GM23248 (cell line): ENCODE measurements around the gene FKBP14. TPM values are rescaled to one million over a fixed set of nuclear protein-coding genes. Genes with fewer than 3 reads are reported as not detected.
"Not testable (repeated sequence)": the region's sequence is repeated elsewhere in the genome, so short reads cannot be mapped to it uniquely, and the experiment has no call there.

Experiments
- DNase-seq: peaks from one replicate; pipeline ENCODE4 v3.0.0-alpha.2; 2015
- H2AFZ ChIP-seq: fragments of 200-600 bp; sonication (generic); 2 replicates; pipeline ENCODE4 v1.6.1; 2016; ENCODE audit warnings: antibody characterized with exemption
- H3F3A ChIP-seq: fragments of 200-600 bp; sonication (generic); 2 replicates; pipeline ENCODE4 v1.6.1; 2016; ENCODE audit warnings: mild to moderate bottlenecking, antibody characterized with exemption, mixed run types; ENCODE audit not compliant: insufficient read depth
- H3K27ac ChIP-seq: fragments of 200-600 bp; sonication (generic); 2 replicates; pipeline ENCODE4 v1.5.1; 2016; ENCODE audit warnings: mild to moderate bottlenecking
- H3K27me3 ChIP-seq: fragments of 200-600 bp; sonication (generic); replicated peaks from 2 replicates; pipeline ENCODE4 v1.6.1; 2016; ENCODE audit warnings: mild to moderate bottlenecking; ENCODE audit not compliant: insufficient read depth
- H3K36me3 ChIP-seq: fragments of 200-600 bp; sonication (generic); 2 replicates; pipeline ENCODE4 v1.6.1; 2016; ENCODE audit warnings: low read depth, mild to moderate bottlenecking
- H3K4me1 ChIP-seq: fragments of 200-600 bp; sonication (generic); 2 replicates; pipeline ENCODE4 v1.6.1; 2016; ENCODE audit warnings: mild to moderate bottlenecking; ENCODE audit not compliant: insufficient read depth
- H3K4me2 ChIP-seq: fragments of 200-600 bp; sonication (generic); one replicate; pipeline ENCODE4 v1.6.1; 2016; ENCODE audit warnings: mild to moderate bottlenecking; ENCODE audit not compliant: unreplicated experiment
- H3K4me3 ChIP-seq: fragments of 200-600 bp; sonication (generic); 2 replicates; pipeline ENCODE4 v1.5.1; 2016; ENCODE audit warnings: mild to moderate bottlenecking
- H3K79me2 ChIP-seq: fragments of 200-600 bp; sonication (generic); 2 replicates; pipeline ENCODE4 v1.6.1; 2016; ENCODE audit warnings: mild to moderate bottlenecking; ENCODE audit not compliant: insufficient read depth
- H3K9ac ChIP-seq: fragments of 200-600 bp; sonication (generic); 2 replicates; pipeline ENCODE4 v1.6.1; 2016; ENCODE audit warnings: mild to moderate bottlenecking
- H3K9me2 ChIP-seq: fragments of 200-600 bp; sonication (generic); 2 replicates; pipeline ENCODE4 v1.6.1; 2016; ENCODE audit warnings: mixed run types, mild to moderate bottlenecking, moderate library complexity; ENCODE audit not compliant: insufficient read depth
- H3K9me3 ChIP-seq: fragments of 200-600 bp; sonication (generic); one replicate; pipeline ENCODE4 v1.6.1; 2017; ENCODE audit warnings: low read depth
- H4K20me1 ChIP-seq: fragments of 200-600 bp; sonication (generic); 2 replicates; pipeline ENCODE4 v1.6.0; 2016; ENCODE audit not compliant: insufficient read depth
- EZH2 ChIP-seq: fragments of 200-600 bp; sonication (generic); IDR thresholded peaks from 2 replicates; pipeline ENCODE4 v1.6.1; 2018; ENCODE audit warnings: antibody characterized with exemption, mild to moderate bottlenecking; ENCODE audit not compliant: insufficient read depth, poor library complexity, severe bottlenecking
- EZH2phosphoT487 ChIP-seq: fragments of 200-600 bp; sonication (generic); IDR thresholded peaks from 2 replicates; pipeline ENCODE4 v1.6.1; 2018; ENCODE audit warnings: antibody characterized with exemption, moderate library complexity, mild to moderate bottlenecking, low read depth; ENCODE audit not compliant: insufficient read depth
- WGBS, 2 experiments: methylation state at CpG; one replicate each; pipeline ENCODE4 v1.1.6; 2015 to 2017; ENCODE audit warnings: low lambda C conversion rate in 2 of 2, low coverage in 1 of 2; ENCODE audit errors: missing lambda C conversion rate in 2 of 2; 5-methylcytosine and 5-hydroxymethylcytosine counted together
- in situ Hi-C: fragments of 300-500 bp; cut with MboI; formaldehyde crosslinking; loops from 2 replicates; pipeline ENCODE4 v1.15.0; 2020
- polyA plus RNA-seq: library from polyadenylated mRNA; unstranded; fragments of >200 nt; fragmentation: Nextera tagmentation; extraction: Ambion mirVana; gene quantifications from 2 replicates; pipeline ENCODE4 v1.2.1, GENCODE V29; 2016
- total RNA-seq: library from RNA; depleted of rRNA; stranded (reverse); fragments of >200 nt; shearing (Covaris generic); gene quantifications from 2 replicates; pipeline ENCODE4 v1.2.3, GENCODE V29; 2014; rRNA removed

FKBP14 gene
- total and polyA plus RNA-seq, 2 experiments from 2014 or later: 31.8 to 50.7 TPM

DNA sequence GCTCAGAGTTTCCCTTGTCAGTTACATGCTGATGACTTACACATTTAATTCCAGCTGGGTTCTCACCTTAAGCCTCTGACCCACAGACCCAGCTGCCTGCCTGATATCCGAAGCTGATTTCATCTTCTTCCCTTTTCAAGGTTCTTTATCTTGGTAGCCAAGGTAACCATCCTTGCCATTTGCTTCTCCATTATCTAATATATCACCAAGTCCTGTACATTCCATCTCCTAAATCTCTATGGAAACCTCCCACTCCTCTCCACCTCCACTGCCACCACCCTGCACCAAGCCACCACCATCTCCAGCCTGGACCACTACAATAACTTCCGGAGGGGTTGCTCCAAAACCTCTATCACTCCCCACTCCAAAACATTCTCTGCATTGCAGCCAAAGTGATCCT lies 56.8 kb downstream of the FKBP14 start:
- H3F3A ChIP-seq: no peaks in the 10 kb centered on the region
- H3K27me3 ChIP-seq: no peaks in the 10 kb centered on the region
- H3K27ac ChIP-seq: no peak overlapping the region
- 93 to 94% methylated on average over 2 of the region's 2 CpGs for WGBS, 2 experiments
- H3K4me2 ChIP-seq: no peak overlapping the region
- H3K9ac ChIP-seq: no peak overlapping the region
- H3K36me3 ChIP-seq: peaks cover 8% of the 10 kb centered on the region
- H4K20me1 ChIP-seq: no peaks in the 10 kb centered on the region
- TF ChIP-seq EZH2phosphoT487 (no peak), EZH2 (no peak)
- no peak overlapping the region for H2AFZ ChIP-seq
- no peaks in the 10 kb centered on the region for H3K4me1 ChIP-seq
- H3K79me2 ChIP-seq: peaks cover 94% of the 10 kb centered on the region
- no peak overlapping the region for H3K4me3 ChIP-seq
- in situ Hi-C loops: no loop called here
- no peaks in the 10 kb centered on the region for H3K9me3 ChIP-seq
- H3K9me2 ChIP-seq: no peaks in the 10 kb centered on the region
- DNase-seq: no peak

DNA sequence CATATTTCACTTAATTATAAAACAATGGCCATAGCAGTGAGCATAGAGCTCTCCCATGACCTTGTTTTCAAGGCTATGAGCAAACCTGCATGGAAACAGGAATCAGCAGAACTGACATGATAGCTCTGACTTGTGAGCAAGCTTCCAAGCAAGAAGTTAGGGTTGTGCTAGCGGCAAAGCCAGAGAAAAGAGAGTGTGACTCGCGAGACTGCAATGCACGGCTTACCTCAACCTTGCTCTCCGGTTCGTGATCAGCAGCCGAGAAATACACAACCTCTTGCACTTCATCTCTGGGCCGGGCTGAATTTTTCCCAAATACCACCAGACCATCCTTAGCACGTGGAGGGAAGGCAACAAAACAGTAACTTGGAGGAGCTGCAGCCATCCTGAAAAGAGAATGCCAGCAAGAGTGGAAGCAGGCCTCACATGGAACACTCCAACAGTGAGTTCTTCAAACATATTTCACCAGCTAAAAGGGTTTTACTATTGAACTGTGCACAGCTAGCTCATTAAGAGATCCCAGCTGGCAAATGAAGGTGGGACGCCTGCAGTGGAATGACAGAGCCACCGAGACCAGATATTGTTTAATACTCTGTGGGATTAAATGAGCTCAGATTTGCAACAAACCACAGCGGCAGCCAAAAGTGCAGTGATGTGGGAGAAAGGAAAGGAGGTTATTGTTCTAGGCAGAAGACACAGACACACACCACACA lies 57.7 kb downstream of the FKBP14 start:
- Histone ChIP-seq H3K79me2 (peaks cover 85% of the 10 kb centered on the region), H3F3A (no peaks in the 10 kb centered on the region), H2AFZ (no peak overlapping the region), H3K36me3 (peaks cover 8% of the 10 kb centered on the region), H3K4me2 (no peak overlapping the region), H3K9ac (no peak overlapping the region), H4K20me1 (no peaks in the 10 kb centered on the region), H3K27me3 (no peaks in the 10 kb centered on the region), H3K9me3 (no peaks in the 10 kb centered on the region), H3K4me3 (no peak overlapping the region), H3K9me2 (no peaks in the 10 kb centered on the region), H3K27ac (no peak overlapping the region), H3K4me1 (no peaks in the 10 kb centered on the region)
- 88 to 90% methylated on average over 12 of the region's 12 CpGs for WGBS, 2 experiments
- TF ChIP-seq EZH2 (no peak), EZH2phosphoT487 (no peak)
- in situ Hi-C loops: no loop called here
- no peak for DNase-seq

DNA sequence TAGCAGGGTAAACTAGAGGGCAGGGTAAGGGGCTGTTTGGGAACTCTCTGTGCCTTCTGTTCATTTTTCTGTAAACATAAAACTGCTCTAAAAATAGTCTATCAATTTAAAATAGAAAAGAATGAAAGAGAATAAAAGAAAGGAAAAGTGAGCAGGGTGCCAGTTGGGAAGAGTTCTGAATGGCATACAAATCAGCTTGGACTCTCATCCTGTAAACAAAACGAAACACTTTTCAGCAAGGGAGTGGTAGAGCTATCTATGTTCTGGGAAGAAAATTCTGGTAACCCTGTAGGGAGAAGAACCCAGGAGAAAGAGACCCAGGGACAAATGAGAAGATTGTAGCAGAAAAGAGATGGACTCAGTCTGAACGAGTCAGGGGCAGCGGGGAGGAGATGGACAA lies 61.5 kb downstream of the FKBP14 start:
- in situ Hi-C loops: no loop called here
- 66 to 67% methylated on average over 3 of the region's 3 CpGs for WGBS, 2 experiments
- Histone ChIP-seq H3K9me3 (no peaks in the 10 kb centered on the region), H3K79me2 (peaks cover 54% of the 10 kb centered on the region), H3F3A (no peaks in the 10 kb centered on the region), H3K4me2 (no peak overlapping the region), H3K36me3 (peaks cover 8% of the 10 kb centered on the region), H3K27ac (no peak overlapping the region), H3K4me1 (no peaks in the 10 kb centered on the region), H4K20me1 (no peaks in the 10 kb centered on the region), H3K27me3 (no peaks in the 10 kb centered on the region), H3K9me2 (no peaks in the 10 kb centered on the region), H3K4me3 (no peak overlapping the region), H3K9ac (no peak overlapping the region), H2AFZ (no peak overlapping the region)
- TF ChIP-seq EZH2: no peak
- no peak for TF ChIP-seq EZH2phosphoT487
- no peak for DNase-seq

DNA sequence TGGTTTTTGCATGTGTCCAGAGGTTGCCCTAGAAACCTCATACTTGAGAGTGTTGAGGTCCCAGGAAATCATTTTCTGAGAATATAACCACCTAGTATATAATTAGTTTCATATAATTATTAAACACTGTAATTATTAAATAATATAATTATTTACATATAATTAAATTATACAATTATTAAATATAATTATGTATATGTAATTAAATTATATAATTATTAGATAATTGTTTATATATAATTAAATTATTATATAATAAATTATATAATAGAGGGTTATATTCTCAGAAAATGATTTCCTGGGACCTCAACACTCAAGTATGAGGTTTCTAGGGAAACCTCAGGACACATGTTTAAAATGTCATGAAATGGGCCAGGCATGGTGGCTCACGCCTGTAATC lies 64.5 kb downstream of the FKBP14 start:
- H4K20me1 ChIP-seq: no peaks in the 10 kb centered on the region
- H3K9me3 ChIP-seq: no peaks in the 10 kb centered on the region
- H3K4me1 ChIP-seq: no peaks in the 10 kb centered on the region
- TF ChIP-seq EZH2phosphoT487 (no peak), EZH2 (no peak)
- in situ Hi-C loops: no loop called here
- no peak overlapping the region for H3K4me3 ChIP-seq
- no peak overlapping the region for H3K9ac ChIP-seq
- H3K9me2 ChIP-seq: no peaks in the 10 kb centered on the region
- no peak for DNase-seq
- H2AFZ ChIP-seq: no peak overlapping the region
- H3K27me3 ChIP-seq: no peaks in the 10 kb centered on the region
- peaks cover 47% of the 10 kb centered on the region for H3K79me2 ChIP-seq
- H3K27ac ChIP-seq: no peak overlapping the region
- H3K36me3 ChIP-seq: peaks cover 8% of the 10 kb centered on the region
- WGBS, 2 experiments: 95 to 100% methylated on average over 1 of the region's 1 CpG
- no peak overlapping the region for H3K4me2 ChIP-seq
- no peaks in the 10 kb centered on the region for H3F3A ChIP-seq

DNA sequence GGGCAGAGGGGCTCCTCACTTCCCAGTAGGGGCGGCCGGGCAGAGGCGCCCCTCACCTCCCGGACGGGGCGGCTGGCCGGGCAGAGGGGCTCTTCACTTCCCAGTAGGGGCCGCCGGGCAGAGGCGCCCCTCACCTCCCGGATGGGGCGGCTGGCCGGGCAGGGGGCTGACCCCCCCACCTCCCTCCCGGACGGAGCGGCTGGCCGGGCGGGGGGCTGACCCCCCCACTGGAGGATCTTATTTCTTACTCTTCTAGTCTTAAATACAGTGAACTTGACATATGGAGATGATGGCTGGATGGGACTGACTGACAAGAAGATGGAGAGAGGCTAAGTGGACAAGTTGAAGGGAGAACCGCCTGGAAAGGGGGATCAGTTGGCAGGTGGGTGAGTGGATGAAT lies 64.9 kb downstream of the FKBP14 start:
- H3K4me2 ChIP-seq, H3F3A ChIP-seq, H3K9me2 ChIP-seq, H3K36me3 ChIP-seq, H3K4me1 ChIP-seq, H3K4me3 ChIP-seq, H3K27me3 ChIP-seq, H2AFZ ChIP-seq, H4K20me1 ChIP-seq, H3K9me3 ChIP-seq, H3K9ac ChIP-seq, H3K27ac ChIP-seq, in situ Hi-C loops, DNase-seq: not testable (repeated sequence)
- 96 to 100% methylated on average over 1 to 17 of the region's 19 CpGs for WGBS, 2 experiments
- peaks cover 47% of the 10 kb centered on the region for H3K79me2 ChIP-seq

Other genes with a start within 250 kb of the FKBP14 start
- not detected in 2 replicates for gene WIPF3, start 220.2 kb downstream of the FKBP14 start, total RNA-seq
- not detected in 2 replicates for gene WIPF3, start 220.2 kb downstream of the FKBP14 start, polyA plus RNA-seq
- gene SCRN1, start 36.9 kb downstream of the FKBP14 start, total RNA-seq: 80.0 and 82.2 TPM in 2 replicates
- 57.6 and 58.8 TPM in 2 replicates for gene SCRN1, start 36.9 kb downstream of the FKBP14 start, polyA plus RNA-seq
- gene PLEKHA8, start 1.7 kb upstream of the FKBP14 start, total RNA-seq: 10.3 and 15.3 TPM in 2 replicates
- 4.5 and 4.7 TPM in 2 replicates for gene PLEKHA8, start 1.7 kb upstream of the FKBP14 start, polyA plus RNA-seq
- gene MTURN, start 108.3 kb upstream of the FKBP14 start, total RNA-seq: 22.5 and 23.6 TPM in 2 replicates
- 15.6 and 15.9 TPM in 2 replicates for gene MTURN, start 108.3 kb upstream of the FKBP14 start, polyA plus RNA-seq